GM21825 (cell line): Measurements from ENCODE around the gene UBA7.

Experiments used
- ATAC-seq: cut with Tn5 transposase; IDR thresholded peaks from one replicate; pipeline ENCODE4 v1.9.1; 2021; ENCODE audit warnings: mild to moderate bottlenecking, moderate library complexity; ENCODE audit not compliant: unreplicated experiment

The UBA7 gene

DNA sequence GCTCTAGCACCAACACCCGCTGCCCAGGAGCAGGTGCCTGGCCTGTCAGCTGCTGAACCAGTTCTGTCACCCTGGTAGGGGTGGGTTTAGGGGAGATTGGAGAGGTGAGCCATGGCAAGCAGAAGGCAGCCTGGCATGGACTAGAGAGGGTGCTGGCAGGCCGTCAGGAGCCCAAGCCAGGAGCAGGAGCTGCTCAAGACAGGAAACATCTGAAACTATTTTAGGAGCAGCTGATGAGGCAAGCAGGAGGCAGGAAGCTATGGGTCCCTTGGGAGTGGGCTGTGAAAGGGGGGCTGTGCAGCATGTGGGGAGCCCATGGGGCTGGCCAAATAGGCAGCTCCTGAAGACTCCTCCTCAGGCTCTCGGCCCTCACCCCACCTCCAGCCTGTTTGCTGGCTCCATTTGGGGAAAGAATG lies 8.4 kb downstream of the UBA7 start:
- ATAC-seq: no peak

DNA sequence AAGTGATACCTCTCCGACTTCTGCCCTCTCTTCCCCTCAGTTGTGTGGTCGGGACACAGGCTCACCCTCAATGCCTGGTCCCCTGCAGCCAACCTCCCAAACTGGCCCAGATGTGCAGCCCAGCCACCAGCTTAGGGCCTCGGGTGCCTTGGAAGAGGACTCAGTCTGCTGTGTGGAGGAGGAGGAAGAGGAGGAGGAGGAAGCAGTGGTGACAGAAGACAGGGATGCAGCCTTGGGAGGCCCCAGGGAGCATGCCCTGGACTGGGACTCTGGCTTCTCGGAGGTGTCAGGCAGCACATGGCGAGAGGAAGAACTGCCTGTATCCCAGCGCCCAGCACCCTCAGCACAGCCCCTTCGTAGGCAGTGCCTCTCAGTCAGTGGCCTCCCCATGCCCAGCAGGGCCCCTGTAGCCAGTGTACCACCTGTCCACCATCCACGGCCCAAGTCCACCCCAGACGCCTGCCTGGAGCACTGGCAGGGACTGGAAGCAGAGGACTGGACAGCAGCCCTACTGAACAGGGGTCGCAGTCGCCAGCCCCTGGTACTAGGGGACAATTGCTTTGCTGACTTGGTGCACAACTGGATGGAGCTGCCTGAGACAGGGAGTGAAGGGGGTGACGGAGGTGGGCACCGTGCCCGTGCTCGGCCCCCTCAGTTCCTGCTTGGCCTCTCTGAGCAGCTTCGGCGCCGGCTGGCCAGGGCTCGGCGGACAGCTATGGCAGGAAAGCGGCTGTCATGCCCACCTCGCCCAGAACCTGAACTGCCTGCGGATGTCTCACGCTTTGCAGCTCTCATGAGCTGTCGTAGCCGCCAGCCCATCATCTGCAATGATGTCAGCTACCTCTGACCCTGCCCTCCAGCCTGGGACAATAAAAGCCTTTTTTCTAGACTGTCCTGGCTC lies 9.4 kb downstream of the UBA7 start:
- ATAC-seq: no peak

DNA sequence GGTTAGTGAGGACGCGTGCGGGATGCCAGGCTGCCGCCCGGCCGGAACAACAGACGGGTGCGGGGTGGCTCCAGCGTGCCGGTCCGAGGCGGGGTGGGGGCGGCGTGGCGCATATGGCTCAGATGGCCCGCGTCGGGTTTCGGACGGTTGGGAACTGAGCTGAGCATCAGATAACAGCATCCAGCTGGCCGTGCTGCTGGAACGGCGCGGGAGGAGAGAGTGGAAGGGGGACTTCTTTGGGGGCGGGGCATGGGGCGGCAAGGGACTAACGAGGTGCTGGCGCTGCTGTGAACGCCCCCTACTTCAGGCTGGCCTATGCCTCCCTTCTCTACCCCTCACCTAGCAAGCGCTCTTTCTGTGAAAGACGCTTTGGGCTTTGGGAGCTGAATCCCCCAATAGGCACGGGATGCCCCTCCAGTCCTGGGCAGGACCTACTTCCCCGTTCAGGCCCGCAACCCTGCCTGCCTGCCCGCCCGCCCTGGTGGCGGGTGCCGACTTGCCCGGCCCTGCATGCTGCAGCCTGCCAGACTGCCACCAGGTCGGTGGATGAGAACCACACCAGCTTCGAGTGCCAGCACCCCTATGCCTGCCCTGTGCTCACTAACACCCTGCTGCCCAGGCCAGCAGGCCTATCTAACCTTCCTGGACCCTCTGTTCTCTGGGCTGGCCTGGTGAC lies 10.2 kb downstream of the UBA7 start:
- ATAC-seq: no peak

DNA sequence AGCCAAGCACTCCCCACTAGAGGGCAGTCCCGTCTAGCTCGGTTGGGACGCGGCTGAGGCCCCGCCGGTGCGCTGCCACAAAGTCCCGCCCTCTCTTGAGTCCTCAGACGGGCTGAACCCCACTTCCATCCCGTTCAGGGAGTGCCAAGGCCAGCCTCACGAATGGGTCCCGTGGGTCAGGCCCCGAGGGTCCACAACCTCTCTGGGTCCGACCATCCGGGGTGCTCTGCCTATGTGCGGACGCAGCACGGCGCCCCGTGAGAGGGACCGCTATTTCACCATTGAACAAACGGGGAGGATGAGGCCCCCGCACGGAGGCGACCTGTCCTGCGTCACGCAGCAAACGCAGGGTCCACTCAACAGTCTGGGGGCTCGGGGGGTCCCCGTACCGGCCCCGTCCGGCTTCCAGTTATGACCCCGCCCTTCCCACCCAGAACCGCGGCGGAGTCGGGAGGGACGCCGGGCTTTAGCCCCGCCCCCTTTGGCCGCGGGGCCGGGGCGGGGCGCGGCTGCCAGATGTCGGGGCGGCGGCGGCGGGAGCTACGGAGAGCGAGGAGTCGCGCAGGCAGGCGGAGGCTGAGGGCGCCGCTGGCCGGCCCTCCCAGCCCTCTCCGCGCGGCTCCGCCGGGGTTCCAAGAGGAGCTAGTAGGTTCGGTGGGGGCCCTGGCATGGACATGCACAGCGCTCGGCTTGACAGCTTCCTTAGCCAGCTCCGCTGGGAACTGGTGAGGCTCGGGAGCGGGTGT lies 10.9 kb downstream of the UBA7 start, which contains the start of gene INKA1:
Gene INKA1, plus strand, starts transcription at position 543 of the 746 bp plus-strand sequence. Its CDS starts 132 bp downstream, at position 675.
- ATAC-seq: peak; percentile 48

DNA sequence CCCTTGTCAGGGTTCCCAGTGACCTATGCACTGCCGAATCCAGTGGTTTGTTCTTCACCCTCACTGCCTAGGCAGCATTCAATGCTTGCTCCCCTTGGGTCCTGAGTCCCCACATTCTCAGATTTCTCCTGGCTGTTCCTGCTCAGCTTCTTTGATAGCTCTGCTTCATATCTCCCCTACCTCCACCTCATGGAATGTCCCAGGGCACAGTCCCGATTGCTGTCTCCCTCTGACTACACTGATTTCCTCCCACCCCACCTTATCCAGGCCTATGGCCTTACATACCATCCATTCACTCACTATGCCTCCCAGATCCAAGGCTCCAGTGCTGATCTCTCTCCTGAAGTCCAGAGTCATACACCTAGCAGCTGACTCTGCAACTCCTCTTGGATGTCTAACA lies 12.6 kb downstream of the UBA7 start:
- ATAC-seq: no peak

DNA sequence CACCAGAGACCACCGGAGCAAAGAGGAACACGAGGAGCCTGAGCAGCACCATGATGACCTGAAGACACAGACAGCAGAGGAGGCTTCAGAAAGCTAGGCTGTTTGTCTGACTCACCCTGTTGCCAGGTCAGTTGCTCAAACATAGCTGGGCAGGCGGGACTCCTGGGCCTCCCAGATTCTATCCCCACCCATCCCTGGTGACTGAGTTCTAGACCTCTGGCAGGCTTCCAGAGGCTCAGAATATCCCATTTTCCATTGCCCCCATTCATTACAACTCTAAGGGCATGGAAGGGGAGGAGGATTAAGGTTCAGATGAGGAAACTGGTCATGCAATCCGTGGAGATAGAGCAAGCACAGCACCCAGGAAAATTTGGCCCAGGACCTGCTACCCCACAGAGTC lies 14.0 kb downstream of the UBA7 start, which contains the start of gene CDHR4:
Gene CDHR4, minus strand, starts transcription at position 113 of the 400 bp plus-strand sequence. Its CDS starts 61 bp downstream, at position 52.
- no peak for ATAC-seq

DNA sequence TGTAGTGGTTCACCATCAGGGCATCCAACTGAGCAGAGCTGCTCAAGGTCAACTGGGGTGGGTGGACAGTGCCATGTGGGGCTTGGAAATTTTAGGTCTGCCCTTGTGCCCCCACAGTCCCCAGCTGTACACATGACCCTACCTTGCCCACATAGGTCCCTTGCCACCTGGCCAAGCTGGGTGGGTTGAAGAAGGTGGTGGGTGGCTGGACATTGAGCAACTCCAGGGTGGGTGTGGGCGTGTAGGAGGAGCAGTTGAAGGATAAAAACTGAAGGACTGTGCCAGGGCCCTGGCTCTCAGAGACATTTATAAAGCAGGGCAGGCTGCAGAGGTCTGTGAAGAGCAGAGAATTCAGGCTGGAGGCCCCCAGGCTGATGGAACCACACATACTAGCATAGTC lies 14.6 kb downstream of the UBA7 start:
- ATAC-seq: no peak

DNA sequence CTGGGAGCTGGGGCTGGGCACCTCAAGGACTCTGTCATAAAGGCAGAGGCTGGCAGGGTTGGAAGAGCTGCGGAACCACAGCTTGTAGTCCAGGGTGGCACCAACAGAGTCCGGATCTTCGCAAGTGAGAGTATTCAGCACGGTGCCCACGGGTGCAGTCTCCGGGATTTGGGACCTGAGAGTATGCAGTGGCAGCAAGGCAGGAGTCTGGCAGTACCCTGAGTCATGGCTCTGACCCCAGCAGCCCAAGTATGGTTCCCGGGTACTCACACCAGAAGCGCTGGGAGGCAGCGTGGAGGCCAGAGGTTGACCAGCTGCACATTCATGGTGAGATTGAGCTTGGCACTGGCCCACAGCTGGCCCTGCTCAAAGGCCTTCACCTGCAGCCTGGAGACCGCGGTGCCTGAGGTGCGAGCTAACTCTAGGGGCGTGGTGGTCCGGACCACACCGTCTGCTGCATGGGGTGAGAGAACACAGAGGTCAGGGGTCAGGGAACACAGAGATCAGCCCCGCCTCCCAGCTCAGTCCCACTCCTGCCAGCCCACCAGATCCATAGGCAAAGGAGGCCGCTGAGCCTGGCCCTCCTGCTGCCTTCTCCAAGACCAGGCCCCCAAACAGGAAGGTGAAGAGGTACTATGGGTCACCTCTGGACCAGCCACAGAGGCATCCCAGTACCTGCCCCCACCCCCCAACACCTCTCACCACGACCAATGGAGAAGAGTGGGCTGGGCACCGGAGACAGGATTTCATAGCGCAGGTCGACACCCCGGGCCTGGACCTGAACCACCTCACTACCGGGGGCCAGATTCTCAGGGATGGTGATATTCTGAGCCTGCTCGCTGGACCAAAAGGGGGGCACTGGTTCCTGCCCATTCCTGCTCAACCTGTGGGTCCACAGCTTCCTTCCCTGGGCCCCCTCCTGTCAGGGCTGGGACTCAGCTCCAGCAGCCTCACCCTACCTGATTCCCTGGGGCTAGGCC lies 18.5 kb downstream of the UBA7 start:
- ATAC-seq: no peak

DNA sequence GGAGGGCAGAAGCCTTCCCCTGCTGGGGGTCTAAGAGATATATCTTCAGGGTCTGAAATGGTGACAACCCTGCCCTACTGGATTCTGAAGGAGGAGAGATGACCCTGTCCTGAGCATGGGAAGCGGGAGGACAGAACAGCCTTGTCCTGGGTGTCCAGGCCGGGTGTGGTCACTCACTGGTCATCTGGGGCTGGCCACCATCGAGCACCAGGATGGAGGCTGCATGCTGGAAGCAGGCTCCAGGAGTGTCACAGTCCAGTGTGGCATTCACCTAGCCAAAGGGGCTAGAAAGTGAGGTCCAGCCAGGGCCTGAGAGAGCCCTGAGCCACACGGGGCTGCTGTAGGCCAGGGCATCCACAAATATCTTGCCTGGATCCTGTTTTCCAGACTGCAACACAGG lies 19.3 kb downstream of the UBA7 start:
- no peak for ATAC-seq

DNA sequence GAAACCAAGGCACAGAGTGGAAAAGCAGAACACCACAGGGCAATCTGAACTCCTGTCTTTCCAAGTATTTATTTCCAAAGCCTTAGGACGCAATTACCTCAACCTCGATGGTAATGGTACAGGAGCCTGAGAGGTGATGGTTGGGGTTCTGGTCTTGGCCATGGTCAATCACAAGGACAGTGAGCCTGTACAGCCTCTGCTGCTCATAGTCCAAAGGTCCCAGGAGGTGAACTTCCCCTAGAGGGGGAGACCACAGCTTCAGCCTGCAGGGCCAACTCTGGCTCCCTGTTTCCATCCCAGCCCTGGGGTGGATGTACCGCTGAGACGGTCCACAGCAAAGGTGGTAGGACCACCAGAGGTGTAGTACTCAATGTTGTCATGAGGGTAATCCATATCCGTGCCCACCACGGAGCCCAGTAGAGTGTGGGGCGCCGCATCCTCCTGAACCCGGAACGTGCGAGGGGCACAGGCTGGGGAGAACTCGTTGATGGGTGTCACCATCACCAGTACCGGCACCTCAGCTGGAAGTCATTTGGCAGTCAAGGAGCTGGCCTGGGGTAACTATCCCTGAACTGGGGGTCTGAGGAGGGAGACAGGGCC lies 20.2 kb downstream of the UBA7 start:
- ATAC-seq: no peak

DNA sequence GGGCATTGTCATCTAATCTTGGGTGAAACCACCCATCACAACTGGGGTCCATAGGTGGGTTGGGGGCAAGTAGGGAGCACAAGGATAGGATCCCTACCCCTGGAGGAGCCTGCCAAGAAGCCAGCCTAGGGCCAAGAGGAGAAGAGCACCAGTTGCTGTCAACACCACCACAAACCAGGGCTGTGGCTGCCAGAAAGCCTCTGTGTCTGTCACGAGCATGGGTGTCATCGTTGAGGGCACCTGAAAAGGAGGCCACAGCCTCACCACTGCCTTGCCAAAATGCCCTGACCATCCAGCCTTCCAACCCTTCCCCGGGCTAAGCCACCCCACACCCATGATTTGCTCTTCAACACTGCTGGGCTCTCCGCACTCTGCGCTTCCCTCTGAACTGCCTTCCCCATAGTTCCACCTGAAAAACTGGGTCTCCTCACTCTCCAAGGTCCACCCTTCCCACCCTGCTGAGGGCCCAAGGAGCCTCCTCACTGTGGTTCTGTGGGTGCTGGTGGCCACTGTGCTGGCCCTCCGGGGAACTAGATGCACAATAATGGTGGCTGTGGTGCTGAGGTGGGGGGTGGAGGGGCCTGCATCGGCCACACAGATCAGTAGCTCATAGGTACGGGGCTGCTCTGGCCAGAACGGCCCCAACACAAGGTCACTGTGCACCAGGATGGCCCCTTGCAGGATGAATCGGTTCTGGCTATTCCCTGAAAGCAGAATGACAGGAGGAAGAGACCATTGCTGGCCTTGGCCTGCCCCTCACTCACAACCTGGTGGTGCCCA lies 21.2 kb downstream of the UBA7 start:
- ATAC-seq: no peak

DNA sequence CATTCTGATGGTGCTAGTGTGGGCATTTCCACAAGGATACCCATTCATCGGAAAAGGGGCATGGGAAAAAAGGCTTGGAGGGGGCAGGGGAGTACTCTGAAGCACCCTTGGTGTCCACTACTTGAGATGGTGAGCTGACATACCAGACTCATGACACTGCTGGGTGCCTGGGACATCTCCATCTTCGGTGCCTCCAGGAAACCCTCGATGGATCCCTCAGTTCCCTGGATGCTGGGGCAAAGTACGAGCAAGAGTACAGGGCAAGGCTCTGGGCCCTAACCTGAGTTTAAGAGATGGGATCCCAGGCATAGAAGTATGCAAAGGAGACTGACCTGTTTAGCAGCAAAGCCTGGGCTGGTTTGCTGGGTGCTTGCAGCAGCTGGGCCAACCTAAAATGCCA lies 22.2 kb downstream of the UBA7 start:
- ATAC-seq: no peak

DNA sequence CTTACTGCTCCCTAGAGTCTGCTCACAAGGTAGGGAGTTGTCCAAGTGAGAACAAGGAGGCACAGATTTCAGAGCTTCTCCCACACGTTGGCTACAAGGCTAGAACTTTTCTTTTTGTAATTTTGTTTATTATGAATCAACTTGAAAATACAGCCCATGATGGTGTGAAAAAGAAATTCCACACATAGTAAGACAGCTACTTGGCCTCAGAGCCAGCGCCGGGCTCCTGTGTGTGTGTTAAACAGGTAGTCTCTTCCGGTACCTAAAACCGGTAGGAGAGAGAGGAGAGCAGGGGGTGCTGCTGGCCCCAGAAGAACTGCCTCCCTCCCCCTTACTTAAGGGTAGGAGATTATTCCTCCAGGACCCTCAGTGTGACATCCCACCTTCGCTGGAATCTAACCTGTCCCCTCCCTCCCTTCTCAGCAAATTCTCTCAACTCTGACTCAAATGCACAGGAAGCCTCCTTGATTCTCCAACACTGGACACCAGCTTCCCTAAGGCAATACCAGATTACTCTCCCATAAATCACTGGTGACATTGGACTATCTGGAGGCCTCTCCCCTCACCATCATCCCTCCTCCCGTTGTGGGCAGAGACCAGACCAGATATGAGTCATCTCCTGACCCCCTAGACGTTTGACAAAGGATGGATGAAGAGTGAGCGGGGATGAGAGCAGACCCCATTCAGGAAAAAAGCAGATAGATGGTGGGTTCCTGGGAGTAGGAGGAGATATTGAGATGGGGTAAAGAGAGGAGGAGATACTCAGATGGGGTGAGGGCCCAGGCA lies 22.9 kb downstream of the UBA7 start:
- no peak for ATAC-seq

DNA sequence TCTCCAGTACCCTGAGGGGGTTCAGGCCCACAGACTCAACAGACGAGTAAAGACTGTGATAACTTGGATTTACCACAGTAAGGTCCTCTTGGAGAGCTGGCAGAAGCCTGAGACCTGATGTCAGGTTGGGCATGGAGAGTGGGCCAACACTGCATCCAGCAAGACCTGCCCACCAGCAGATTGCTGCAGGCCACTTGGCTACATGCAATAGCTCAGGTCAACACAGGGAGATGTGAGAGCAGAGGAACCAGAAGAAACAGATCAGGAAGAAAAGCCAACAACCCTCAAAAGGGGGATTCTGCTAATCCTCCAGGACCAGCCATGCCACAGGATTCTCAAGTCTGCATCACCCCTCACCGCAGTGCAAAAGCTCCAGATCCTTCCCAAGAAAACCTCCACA lies 25.7 kb downstream of the UBA7 start:
- no peak for ATAC-seq

DNA sequence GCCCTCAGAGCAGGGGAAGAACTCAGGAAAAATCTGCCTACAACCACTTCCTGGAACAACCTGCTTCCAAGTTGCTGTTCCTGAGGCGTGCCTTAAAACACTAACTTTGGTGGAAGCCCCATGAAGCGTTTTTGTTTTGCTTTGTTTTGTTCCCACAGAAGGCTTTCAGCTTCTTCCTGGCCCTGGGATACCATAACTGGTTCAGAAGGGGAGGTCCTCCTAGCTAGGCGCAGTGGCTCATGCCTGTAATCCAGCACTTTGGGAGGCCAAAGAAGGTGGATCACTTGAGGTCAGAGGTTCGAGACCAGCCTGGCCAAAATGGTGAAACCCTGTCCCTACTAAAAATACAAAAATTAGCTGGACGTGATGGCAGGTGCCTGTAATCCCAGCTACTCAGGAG lies 26.2 kb downstream of the UBA7 start:
- no peak for ATAC-seq

DNA sequence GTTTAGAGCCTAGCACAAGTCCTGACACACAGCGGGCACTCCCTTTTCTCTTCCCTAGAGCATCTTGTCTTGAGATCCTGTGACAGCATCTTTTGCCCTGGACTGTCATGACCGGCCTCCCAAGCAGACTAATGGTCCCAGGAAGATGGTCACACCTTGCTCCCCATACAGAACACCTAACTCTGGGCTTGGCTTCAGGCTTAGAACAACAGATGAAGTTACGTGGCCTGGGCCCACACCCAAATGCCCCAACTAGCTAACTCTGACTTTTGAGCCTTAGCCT lies 26.6 kb downstream of the UBA7 start:
- ATAC-seq: no peak

DNA sequence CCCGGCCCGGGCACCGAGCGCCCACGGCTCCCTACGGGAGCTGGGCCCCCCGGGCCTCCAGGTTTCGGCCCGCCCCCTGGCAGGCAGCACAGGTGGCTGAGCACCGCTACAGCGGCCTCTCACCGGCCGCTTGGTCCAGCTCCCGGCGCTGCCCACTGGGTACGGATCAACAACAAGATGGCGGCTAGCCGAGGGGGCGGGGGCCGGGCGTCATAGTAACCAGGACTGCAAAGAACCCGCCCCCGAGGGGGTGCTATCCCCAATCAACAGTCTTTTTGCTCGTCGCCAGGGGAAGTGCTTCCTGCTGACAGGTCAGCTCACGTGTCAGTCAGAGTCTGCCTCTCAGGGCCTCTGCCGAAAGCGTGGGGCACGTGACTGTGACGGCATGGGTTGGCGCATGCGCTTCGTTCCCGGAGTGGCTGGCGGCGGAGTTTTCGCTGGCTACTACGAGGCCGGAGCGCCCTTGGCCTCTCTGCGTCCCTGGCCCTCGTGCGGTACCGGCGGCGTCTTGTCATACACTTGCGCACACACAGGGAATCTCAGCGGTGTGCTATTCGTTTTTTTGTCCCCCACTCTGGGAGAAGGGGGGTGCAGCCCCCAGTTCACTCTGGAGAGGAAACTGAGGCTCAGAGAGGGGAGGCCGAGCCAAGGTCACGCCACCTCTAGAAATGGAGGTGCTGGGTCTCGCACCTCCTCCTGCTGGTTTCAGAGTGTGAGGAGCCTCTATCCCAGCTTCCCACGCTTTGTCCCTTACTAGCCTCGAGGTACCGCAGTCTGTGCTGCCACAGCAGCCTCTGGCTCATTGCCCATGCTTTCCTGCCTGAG lies 27.2 kb downstream of the UBA7 start, which contains the start of gene IP6K1:
Gene IP6K1, minus strand, starts transcription at position 186 of the 825 bp plus-strand sequence. CDS start 38,502 bp downstream, outside the sequence.
- peak; percentile 96 for ATAC-seq
